GM12875 (cell line): Measurements from ENCODE around the gene DOCK4.

Source experiments
- H3K4me3 ChIP-seq: one replicate; pipeline ENCODE4 v1.5.1; 2011; ENCODE audit warnings: low read depth, low read length, control low read depth
- TF ChIP-seq, protein P1 (sequence below): IDR thresholded peaks from 2 replicates; pipeline ENCODE4 v1.5.1; 2011; ENCODE audit warnings: low read depth, mild to moderate bottlenecking, control low read depth, inconsistent platforms, low read length, moderate library complexity, borderline replicate concordance; ENCODE audit not compliant: insufficient read depth

Gene DOCK4

DNA sequence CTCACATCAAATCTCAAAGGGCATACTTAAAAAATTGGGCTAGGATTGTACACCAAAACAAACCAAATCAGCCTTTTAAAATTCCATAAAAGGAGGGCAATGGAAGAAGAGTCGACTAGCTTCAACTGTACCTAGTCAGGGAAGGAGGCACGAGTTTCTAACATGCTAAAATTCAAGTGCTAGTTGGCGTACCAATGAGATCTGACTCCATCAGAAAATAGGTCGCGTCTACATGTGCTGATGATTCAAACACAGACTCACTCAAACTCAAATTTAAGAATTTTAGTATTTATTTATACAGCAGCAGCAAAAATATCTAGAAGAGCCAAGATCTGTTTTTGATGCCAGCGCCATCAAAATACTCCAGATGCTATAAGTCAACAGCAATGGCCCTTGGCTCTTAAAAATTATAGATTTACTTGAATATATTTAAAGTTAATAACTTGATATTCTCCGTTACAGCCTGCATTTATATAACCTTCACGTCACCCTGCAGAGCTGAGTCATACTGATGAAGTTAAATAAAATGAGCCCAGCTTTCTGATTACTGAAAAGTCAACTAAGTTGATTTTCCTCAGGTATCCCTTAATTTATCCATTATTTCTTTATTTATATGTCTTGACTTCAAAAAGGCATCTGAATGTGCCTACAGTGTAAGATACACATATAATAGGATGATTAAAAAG is 341.8 kb downstream of the DOCK4 start:
- H3K4me3 ChIP-seq = no peak overlapping the region
- TF ChIP-seq, protein P1, sequence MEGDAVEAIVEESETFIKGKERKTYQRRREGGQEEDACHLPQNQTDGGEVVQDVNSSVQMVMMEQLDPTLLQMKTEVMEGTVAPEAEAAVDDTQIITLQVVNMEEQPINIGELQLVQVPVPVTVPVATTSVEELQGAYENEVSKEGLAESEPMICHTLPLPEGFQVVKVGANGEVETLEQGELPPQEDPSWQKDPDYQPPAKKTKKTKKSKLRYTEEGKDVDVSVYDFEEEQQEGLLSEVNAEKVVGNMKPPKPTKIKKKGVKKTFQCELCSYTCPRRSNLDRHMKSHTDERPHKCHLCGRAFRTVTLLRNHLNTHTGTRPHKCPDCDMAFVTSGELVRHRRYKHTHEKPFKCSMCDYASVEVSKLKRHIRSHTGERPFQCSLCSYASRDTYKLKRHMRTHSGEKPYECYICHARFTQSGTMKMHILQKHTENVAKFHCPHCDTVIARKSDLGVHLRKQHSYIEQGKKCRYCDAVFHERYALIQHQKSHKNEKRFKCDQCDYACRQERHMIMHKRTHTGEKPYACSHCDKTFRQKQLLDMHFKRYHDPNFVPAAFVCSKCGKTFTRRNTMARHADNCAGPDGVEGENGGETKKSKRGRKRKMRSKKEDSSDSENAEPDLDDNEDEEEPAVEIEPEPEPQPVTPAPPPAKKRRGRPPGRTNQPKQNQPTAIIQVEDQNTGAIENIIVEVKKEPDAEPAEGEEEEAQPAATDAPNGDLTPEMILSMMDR = no peak

DNA sequence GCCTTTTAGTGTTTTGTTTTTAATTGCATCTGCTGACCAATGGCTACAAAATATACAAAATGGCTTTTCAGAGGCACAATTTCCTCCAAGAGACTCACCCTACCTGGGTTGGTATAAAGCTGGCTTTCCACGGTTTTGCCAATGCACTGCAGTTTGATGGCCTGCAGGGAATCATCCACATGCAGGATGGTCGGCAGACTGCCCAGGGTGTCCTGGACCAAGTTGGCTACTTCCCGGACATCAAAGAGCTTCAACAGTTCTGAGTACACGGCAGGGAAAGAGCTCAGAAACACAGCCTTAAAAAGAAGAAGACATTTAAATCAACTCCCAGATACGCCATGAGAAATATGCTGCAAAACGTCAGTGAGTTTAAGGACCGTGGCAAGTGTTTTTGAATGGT is 342.9 kb downstream of the DOCK4 start:
- H3K4me3 ChIP-seq = no peak overlapping the region
- TF ChIP-seq, protein P1 = no peak

DNA sequence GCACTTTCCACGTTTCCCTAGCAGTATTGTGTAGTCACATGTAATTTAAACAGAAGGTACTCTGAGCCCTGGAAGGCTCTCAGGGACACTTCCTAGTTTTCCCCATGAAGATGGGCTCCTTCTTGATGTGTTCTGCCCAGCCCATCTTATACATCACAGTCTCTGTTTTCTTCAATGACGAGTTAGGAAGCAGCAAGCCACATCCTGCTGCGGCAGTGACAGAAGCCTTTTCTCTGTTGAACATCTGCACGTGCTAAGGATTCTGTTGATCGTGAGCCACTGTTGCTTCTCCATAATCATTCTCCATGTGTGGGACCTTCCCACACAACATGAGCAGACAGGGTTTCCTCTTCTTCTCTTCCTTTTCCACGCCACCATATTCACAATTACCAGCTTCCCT is 346.0 kb downstream of the DOCK4 start:
- no peak overlapping the region for H3K4me3 ChIP-seq
- TF ChIP-seq, protein P1 = no peak

DNA sequence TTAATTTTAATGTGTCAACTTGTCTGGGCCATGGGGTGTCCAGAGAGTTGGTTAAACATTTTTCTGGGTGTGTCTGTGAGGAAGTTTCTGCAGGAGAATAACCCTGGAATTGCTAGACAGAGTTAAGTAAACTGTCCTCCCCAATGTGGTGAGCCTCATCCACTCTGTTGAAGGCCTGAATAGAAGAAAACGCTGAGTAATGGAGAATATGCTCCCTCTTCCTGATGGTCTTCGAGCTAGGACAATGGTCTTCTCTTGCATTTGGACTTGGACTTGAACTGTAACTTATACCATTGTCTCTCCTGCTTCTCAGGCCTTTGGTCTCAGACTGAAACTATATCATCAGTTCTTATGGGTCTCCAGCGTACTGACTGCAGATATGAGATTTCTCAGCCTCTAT is 347.9 kb downstream of the DOCK4 start:
- no peak overlapping the region for H3K4me3 ChIP-seq
- TF ChIP-seq, protein P1 = no peak

DNA sequence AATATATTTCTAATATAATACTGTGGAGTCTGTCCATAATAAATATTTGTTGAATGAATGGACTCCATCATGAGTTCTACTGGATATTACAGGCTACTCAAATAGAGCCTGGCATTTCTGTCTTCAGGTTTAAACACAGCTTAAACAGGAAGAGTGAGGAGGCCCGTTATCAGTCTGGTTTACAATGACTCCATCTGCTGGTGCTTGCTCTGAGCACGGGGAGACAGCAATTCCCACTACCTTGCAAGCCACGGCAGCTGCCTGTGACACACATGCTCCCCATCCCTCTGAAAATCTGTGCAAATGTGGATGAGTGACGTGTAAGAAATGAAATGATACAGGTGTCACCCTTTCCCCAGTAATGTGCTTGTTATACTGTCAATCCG is 350.4 kb downstream of the DOCK4 start:
- no peak overlapping the region for H3K4me3 ChIP-seq
- TF ChIP-seq, protein P1 = no peak

DNA sequence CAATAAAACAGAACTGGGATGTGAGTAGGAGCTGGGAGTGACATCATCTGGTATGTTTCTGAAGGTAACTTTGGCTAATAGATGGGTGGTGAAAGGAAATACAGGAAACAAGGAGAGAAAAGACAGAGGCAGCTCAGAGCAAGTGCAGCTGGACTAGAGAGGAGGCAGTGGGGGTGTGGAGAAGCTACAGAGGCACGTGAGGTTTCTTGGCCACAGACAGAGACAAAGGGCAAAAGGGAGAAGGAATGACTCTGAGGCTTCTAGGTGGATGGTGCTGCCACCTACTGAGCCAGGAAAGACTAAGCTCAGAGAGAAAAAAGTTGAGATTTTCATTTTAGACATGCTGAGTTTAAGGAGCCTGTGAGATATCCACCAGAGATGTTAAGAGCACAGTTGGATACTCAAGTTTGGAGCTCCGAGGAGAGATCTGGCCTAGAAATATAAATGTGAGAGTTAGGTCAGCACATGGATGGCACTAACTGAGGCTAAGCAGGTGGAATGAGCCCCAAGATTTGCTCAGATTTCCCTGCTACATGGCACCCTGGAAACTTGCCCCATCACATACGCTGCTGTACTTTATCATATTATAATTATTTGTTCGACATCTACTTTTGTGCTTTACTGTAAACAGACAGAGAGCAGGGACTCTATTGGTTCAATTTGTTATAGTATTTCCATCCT is 350.9 kb downstream of the DOCK4 start:
- TF ChIP-seq, protein P1 = peak; percentile 48; the same call in 1 of the 2 replicates
- no peak overlapping the region for H3K4me3 ChIP-seq
